Central memory CD4-positive, alpha-beta T cell (primary cell): ENCODE measurements around the gene KCNC1.

Source experiments
- DNase-seq: peaks from one replicate; pipeline ENCODE4 v3.0.0; 2022

Gene KCNC1

GRCh38 chr11:17716807-17717206, 17.8 kb upstream of the KCNC1 start:
- no peak for DNase-seq

- DNase-seq, result no peak
These were observed 16.6 kb upstream of the KCNC1 start for GRCh38 chr11:17718015-17718414.

- DNase-seq, result no peak
These were observed 16.0 kb upstream of the KCNC1 start for GRCh38 chr11:17718510-17718962.

GRCh38 chr11:17719028-17719937, 15.3 kb upstream of the KCNC1 start, which contains the start of gene MYOD1:
MYOD1 (plus strand) TSS chr11:17719571; CDS start chr11:17719783, 212 bp downstream.
- DNase-seq, result no peak

- no peak for DNase-seq
These were observed 14.4 kb upstream of the KCNC1 start for GRCh38 chr11:17719938-17720795.

- DNase-seq, result no peak
These were observed 13.8 kb upstream of the KCNC1 start for GRCh38 chr11:17720796-17721171.

- no peak for DNase-seq
These were observed 13.2 kb upstream of the KCNC1 start for GRCh38 chr11:17721242-17721999.

- no peak for DNase-seq
These were observed 12.5 kb upstream of the KCNC1 start for GRCh38 chr11:17722000-17722643.

GRCh38 chr11:17724020-17724908, 10.3 kb upstream of the KCNC1 start:
- no peak for DNase-seq

GRCh38 chr11:17725174-17725573, 9.4 kb upstream of the KCNC1 start:
- no peak for DNase-seq

- DNase-seq, result no peak
These were observed 4.4 kb upstream of the KCNC1 start for GRCh38 chr11:17730137-17730536.

- DNase-seq, result peak; percentile 10
These were observed 3.7 kb upstream of the KCNC1 start for GRCh38 chr11:17730608-17731462.

GRCh38 chr11:17733261-17733660, 1.3 kb upstream of the KCNC1 start:
- no peak for DNase-seq

GRCh38 chr11:17734986-17735817, 621 bp downstream of the KCNC1 start:
- no peak for DNase-seq

GRCh38 chr11:17735818-17736578, 1.4 kb downstream of the KCNC1 start:
- DNase-seq, result no peak

GRCh38 chr11:17736579-17736893, 2.0 kb downstream of the KCNC1 start:
- DNase-seq, result no peak

- no peak for DNase-seq
These were observed 2.6 kb downstream of the KCNC1 start for GRCh38 chr11:17736930-17737817.
